NCI-H187 treated with DMSO at 0.1 percent for 48 hours (cell line): ENCODE measurements around the gene FYB2.
"Not testable (repeated sequence)": the region's sequence is repeated elsewhere in the genome, so short reads cannot be mapped to it uniquely, and the experiment has no call there.

ENCODE experiments used
- DNase-seq: peaks from one replicate; lab custom pipeline; 2025; lab: John Stamatoyannopoulos, UW

The FYB2 gene

DNA sequence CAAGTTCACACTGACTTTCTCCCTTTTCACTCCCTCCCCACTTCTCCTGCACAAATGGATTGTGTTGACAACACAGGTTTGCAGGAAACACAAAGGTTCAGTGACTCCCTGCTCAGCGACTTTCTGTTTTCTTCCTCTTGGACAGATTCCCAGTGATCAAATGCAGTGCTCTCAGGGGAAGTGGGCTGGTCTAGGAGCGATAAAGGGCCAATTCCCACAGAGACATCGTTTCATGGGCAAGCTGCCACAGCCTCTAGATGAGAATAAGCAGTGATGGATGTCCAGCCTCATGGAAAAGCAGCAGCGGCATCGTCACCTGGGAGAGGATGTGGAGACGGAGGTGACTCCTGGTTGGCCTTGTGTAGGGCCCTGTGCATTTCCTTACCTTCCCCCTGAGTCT, 30.6 kb downstream of the FYB2 start:
- no peak for DNase-seq

DNA sequence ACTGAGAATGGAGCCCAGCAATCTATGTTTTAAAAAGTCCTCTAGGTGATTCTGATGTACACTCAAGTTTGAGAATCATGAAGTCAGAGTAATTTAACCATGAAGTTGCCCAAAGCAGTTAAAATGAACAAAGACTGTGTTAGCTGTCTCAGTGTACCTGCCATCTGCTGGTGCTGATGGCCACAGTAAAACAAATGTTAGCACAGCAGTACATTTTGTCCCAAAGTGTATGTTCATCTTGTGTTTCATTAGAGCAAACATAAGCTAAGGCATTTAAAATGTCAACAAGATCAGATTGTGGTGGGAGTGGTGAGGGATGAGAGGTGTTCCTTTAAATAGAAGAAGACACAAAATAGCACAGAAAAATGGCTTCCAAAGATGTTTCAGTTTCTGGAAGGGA, 31.1 kb downstream of the FYB2 start:
- DNase-seq, result no peak

DNA sequence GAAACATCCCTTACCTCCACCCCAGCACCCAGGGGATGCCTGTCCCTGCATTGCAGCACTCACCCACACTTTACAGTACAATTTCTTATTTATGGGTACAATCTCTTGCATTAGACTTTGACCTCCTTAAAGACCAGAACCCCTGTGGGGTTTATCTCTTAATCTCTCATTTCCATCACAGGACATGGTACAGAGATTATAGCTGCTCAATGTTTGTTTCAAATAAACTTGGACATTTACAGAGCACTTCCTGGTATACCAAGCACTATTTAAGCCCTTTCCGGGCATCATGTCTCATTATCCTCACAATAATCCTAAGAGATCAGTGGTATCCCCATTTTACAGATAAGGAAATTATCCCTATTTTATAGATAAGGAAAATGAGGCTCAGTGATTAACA, 31.9 kb downstream of the FYB2 start:
- no peak for DNase-seq

GRCh38 chr1:56782773-56783172, 36.4 kb downstream of the FYB2 start:
- DNase-seq, result no peak

DNA sequence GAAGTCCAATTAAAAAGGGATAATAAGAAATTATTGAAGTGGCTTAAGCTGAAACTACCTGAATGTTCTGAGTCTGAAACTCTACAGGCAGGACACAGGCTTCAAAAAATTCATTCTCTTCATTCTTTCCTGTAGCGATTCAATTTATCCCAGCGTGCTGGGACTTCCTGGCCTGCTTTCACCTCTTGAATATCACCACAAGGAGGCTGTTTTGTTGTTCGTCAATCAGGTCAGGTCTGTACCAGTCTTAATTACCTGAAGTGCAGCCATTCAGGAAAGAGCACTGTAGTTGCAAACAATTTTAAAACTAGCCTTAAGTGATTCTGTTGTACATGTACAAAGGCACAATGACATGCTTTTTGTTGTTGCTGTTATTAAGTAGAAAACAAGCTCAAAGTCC, 38.4 kb downstream of the FYB2 start:
- DNase-seq, result no peak

DNA sequence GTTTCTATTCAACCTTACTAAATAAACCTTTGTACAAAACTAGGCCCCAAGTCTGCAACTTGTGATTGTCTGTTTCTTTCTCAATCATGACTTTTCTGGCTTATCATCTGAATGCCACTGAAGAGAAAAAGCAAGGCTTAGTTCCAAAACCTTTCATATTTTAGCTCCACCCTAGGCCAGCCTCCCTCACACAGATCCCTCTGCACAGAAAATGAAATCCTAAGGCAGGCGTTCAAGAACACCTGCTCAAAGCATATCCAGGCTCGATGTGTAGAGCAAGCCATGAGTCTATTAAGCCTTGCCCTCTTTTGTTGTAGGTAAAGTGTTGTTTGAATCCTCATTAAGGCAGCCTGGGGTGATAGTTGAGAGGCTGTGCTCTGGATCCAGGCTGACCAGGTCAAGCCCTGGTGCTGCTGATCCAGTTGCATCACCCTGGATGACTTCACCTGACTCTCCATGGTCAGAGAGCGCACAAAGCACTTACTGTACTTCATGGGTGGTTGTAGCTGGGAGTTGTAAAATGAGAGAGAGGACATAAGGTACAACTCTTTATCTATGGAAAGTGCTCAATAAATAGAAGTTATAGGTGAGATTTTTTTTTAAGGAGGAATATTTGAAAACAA, 39.0 kb downstream of the FYB2 start:
- DNase-seq, result no peak

DNA sequence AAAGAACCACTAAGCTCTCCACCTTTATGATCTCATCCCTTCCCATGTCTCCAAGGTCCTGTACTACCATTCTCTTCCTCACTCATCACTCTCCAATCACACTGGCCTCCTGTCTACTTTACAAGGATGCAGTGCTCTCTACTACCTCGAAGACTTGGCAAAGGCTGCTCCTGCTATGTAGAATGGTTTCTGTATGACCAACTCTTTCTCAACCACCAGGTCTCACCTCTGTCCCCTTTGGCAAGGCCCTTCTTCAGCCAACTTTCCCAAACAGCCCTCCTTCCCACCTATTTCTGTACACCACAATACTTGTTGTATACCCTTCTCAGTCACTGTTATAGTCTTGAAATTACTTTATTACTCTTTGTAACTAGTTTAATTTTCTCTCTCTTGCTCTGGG, 41.2 kb downstream of the FYB2 start:
- DNase-seq, result no peak

DNA sequence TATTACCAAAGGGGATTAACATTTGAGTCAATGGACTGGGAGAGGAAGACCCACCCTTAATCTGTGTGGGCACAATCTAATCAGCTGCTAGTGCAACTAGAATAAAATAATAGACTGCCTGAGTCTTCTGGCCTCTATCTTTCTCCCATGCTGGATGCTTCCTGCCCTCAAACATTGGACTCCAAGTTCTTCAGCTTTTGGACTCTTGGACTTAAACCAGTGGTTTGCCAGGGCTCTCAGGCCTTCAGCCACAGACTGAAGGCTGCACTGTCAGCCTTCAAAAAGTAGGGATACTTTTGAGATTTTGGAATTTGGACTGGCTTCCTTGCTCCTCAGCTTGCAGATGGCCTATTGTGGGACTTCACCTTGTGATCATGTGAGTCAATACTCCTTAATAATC, 44.5 kb downstream of the FYB2 start:
- DNase-seq, result not testable (repeated sequence)

DNA sequence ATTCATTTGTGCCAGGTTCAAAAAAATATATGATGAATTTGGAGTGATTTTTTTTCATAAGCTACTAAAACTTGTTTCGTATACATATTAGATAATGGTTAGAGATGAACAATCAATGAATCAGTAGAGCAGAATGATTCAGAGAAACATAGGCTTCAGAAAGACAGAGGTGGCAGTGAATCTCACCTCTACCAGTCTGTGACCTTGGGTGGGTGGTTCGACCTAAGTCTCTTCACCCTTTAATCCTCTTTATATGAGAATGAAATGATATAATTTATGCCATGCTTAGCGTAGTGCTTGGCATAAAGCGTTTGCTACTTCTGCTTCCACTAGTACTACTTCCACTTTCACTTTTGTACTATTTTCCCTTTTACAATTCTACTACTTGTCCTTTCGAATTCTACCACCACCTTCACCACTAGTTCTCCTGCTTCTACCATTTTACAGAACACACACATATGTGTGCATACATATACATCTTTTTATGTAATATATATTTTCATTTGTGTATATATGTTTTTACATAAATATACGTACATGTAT, 45.1 kb downstream of the FYB2 start:
- DNase-seq, result no peak

DNA sequence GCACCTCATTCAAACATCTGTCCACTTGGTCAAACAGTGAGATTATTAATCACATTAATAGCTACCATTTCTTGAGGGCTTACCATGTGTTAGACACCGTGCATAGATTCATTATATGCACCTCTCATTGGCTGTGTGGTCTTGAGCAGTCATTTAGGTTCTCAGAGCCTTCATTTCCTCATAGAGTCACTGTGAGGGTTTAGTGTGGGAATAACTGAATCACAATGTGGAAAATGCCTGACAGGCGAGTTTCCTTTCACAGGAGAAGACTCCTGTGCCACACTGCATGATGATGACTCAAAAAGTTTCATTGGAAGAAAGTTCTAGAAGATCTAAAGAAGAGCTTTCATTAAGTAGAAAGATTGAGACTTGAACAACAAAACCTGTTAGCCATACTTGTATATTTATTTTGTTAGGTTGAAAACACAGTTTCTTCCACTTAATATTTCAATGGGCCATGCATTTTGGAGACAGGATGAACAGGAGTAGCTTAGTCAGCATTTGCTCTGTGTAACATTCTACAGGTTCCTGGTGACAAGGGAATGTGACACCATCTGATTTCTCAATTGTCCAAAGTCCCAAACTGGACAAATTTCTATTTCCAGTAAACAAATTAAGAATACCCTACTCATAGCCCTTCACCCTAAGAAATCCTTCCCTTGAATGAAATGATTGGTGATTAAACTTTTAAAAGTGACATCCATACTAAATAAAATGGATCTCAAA, 45.7 kb downstream of the FYB2 start:
- DNase-seq, result no peak

- DNase-seq, result no peak
Measured at GRCh38 chr1:56771717-56772116, 47.5 kb downstream of the FYB2 start.

- DNase-seq, result no peak
Measured at GRCh38 chr1:56758794-56759193, 60.4 kb downstream of the FYB2 start.

DNA sequence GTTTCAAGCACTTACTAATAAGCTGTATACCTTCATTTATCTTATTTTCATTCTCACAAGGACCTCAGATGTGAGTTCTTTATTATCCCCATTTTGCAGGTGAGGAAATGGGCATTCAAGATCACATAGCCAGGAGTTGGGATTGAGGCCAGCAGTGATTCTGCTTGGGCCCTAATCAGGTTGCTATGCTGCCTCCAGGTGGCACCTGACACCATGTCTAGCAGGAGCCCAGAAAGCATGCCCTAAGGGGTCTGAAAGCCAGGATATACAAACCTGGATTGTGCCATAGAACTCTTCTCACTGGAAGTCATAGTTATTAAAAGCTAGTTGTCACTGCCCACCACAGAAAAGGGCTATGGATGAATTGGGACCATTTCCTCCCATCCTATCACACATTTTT, 61.1 kb downstream of the FYB2 start:
- DNase-seq, result no peak

- DNase-seq, result no peak
Measured at GRCh38 chr1:56755911-56756310, 63.3 kb downstream of the FYB2 start.

DNA sequence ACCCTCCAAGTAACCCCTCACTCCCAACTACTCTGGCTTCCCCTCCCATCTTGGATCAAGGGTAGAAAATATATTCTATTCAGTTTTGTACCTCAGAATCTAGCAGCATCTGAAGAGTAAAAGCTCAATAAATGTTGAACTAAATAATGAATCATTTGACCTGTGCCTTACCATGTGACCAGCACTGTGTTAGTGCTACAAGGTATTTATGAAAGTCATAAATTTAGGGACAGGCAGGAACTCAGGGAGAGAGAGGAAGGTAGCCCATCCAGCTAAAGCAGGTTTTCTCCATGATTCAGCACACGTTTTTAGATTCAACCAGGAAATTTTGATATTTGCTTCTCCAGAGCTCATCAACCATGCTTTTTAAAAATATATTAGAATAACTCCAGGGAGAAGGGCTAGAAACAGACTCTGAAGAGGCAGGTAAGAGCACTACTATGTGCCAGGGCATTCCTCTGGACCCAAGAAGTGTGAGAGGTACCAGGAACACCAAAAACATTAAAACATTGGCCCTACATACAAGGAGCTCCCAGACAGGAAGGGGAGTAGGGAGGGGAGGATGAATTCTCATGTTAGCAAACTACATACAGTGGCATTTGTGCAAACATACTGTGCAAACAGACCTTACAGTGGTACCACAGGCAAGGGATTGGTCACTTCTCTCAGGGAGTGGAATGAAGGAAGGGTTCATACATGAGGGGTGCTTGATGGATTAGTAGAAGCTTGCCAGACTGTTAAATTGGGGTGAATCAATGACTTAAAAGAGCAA, 64.3 kb downstream of the FYB2 start:
- no peak for DNase-seq

DNA sequence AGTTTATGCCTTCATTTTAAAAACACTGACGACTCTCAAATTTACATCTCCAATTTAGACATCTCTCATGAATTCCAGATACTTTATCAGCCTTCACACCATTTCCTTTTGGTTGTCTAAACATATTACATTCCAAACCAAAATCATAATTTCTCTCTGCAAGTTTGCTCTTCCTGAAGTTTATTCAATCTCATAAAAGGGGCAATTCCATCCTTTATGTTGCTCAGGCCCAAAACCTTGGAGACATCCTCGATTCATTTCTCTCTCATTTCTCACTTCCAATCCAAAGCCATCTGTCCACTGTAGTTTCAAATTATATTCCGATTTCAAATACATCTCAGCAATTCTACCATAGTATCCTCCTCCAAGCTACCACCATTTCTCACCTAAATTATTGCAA, 74.0 kb downstream of the FYB2 start:
- DNase-seq, result no peak

DNA sequence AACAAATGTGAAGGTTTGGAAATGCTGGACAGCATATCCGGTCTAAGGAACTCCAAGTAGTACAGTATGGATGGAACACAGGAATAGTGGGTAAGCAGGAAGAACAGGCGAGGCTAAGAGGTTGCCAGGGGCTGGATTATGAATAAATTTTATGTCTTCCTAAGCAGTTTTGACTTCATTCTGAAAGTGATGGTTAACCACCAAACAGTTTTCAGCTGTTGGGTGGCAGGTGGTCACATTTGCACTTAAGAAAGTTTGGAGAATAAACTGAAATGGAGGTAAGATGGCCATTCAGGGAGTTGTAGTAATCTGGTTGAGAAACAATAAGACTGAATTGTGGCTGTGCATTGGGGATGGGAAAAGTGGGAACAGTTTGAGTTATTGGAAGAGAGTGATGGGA, 90.2 kb downstream of the FYB2 start:
- DNase-seq, result no peak

- no peak for DNase-seq
Measured at GRCh38 chr1:56726706-56727105, 92.5 kb downstream of the FYB2 start.

- DNase-seq, result no peak
Measured at GRCh38 chr1:56719171-56719570, 100.0 kb downstream of the FYB2 start.

- no peak for DNase-seq
Measured at GRCh38 chr1:56715156-56715555, 104.0 kb downstream of the FYB2 start.

- no peak for DNase-seq
Measured at GRCh38 chr1:56713112-56713511, 106.1 kb downstream of the FYB2 start.

DNA sequence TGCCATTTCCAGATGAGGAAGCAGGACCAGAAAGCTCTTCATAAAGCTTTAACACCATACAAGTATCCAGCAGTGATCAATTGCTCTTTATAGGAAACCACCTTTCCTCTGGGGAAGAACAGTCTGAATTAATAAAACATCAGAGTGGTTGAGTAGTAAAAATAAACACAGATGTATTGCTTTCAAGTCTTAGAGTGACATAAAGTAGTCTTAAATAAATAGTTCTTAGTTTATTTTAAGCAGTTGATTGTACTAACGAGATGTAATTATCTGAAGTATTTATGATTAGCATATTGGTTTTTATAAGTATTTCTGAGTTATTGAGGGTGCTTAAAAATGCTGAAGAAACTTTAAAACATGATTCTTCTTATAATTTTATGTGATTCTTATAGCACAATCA, 107.1 kb downstream of the FYB2 start:
- no peak for DNase-seq

GRCh38 chr1:56710646-56711045, 108.6 kb downstream of the FYB2 start:
- no peak for DNase-seq
